H7 (cell line): ENCODE measurements around the gene EMC9. TPM values are rescaled to one million over a fixed set of nuclear protein-coding genes. Genes with fewer than 3 reads are reported as not detected.

Experiments used
- DNase-seq: peaks from one replicate; pipeline ENCODE4 v3.0.0; 2012
- H3K27me3 ChIP-seq: 2 replicates; pipeline ENCODE4 v1.6.0; 2011; ENCODE audit warnings: mild to moderate bottlenecking, low read length; ENCODE audit not compliant: control insufficient read depth, insufficient read depth
- H3K36me3 ChIP-seq: replicated peaks from 2 replicates; pipeline ENCODE4 v1.5.1; 2011; ENCODE audit warnings: low read length; ENCODE audit not compliant: control insufficient read depth, insufficient read depth
- H3K4me3 ChIP-seq: 2 replicates; pipeline ENCODE4 v1.5.1; 2011; ENCODE audit warnings: low read depth, mild to moderate bottlenecking, control low read depth, low read length, moderate library complexity; ENCODE audit not compliant: insufficient read depth
- total RNA-seq: library from RNA; depleted of rRNA; stranded (reverse); fragments of >200 nt; shearing (Covaris generic); gene quantifications from 2 replicates; pipeline ENCODE4 v1.2.3, GENCODE V29; 2014

Gene EMC9
- total RNA-seq, 1 experiment from 2014 or later: 35.9 TPM

- peak; percentile 99 for DNase-seq
- peaks cover 34% of the 10 kb centered on the region for H3K36me3 ChIP-seq
- H3K4me3 ChIP-seq: peak within 1 kb of the TSS; percentile 84
Measured at GRCh38 chr14:24146978-24147760, 5.8 kb upstream of the EMC9 start, which contains the start of gene RNF31. Gene RNF31, plus strand, starts transcription at chr14:24147498. Its CDS starts 201 bp downstream, at chr14:24147699.

GRCh38 chr14:24146453-24146977 is 5.1 kb upstream of the EMC9 start, which contains the start of gene PSME2:
Gene PSME2, minus strand, starts transcription at chr14:24146610. Its CDS starts 29 bp downstream, at chr14:24146581.
- peak; percentile 99 for DNase-seq
- peaks cover 29% of the 10 kb centered on the region for H3K36me3 ChIP-seq
- peak within 1 kb of the TSS; percentile 84 for H3K4me3 ChIP-seq
- no peaks in the 10 kb centered on the region for H3K27me3 ChIP-seq

More at GRCh38 chr14:24146978-24147760, 5.8 kb upstream of the EMC9 start, which contains the start of gene RNF31:
- H3K27me3 ChIP-seq: no peaks in the 10 kb centered on the region

- DNase-seq: no peak
- Histone ChIP-seq H3K36me3 (peaks cover 23% of the 10 kb centered on the region), H3K4me3 (peak overlapping the region; percentile 69)
Measured at GRCh38 chr14:24145690-24146452, 4.5 kb upstream of the EMC9 start.

GRCh38 chr14:24145219-24145618 is 3.8 kb upstream of the EMC9 start:
- Histone ChIP-seq H3K4me3 (no peak overlapping the region), H3K27me3 (no peaks in the 10 kb centered on the region), H3K36me3 (peaks cover 19% of the 10 kb centered on the region)
- DNase-seq: no peak

More at GRCh38 chr14:24145690-24146452, 4.5 kb upstream of the EMC9 start:
- no peaks in the 10 kb centered on the region for H3K27me3 ChIP-seq

- DNase-seq: no peak
- Histone ChIP-seq H3K27me3 (no peaks in the 10 kb centered on the region), H3K36me3 (peaks cover 17% of the 10 kb centered on the region), H3K4me3 (no peak overlapping the region)
Measured at GRCh38 chr14:24144451-24144850, 3.1 kb upstream of the EMC9 start.

- H3K36me3 ChIP-seq: peaks cover 20% of the 10 kb centered on the region
- no peak overlapping the region for H3K4me3 ChIP-seq
- H3K27me3 ChIP-seq: no peaks in the 10 kb centered on the region
- DNase-seq: no peak
Measured at GRCh38 chr14:24143511-24143910, 2.1 kb upstream of the EMC9 start.

GRCh38 chr14:24139272-24139934 is 2.0 kb downstream of the EMC9 start:
- Histone ChIP-seq H3K4me3 (no peak overlapping the region), H3K36me3 (peaks cover 21% of the 10 kb centered on the region), H3K27me3 (peaks cover 2% of the 10 kb centered on the region; the same call in 1 of the 2 replicates)
- DNase-seq: no peak

GRCh38 chr14:24138396-24139271 is 2.8 kb downstream of the EMC9 start:
- H3K27me3 ChIP-seq: peaks cover 2% of the 10 kb centered on the region; the same call in 1 of the 2 replicates
- H3K36me3 ChIP-seq: peaks cover 17% of the 10 kb centered on the region
- DNase-seq: no peak
- H3K4me3 ChIP-seq: no peak overlapping the region

GRCh38 chr14:24137529-24138395 is 3.6 kb downstream of the EMC9 start:
- H3K36me3 ChIP-seq: peaks cover 17% of the 10 kb centered on the region
- no peak overlapping the region for H3K4me3 ChIP-seq
- H3K27me3 ChIP-seq: peaks cover 2% of the 10 kb centered on the region; the same call in 1 of the 2 replicates
- DNase-seq: no peak

GRCh38 chr14:24136684-24137528 is 4.5 kb downstream of the EMC9 start:
- H3K27me3 ChIP-seq: peaks cover 2% of the 10 kb centered on the region; the same call in 1 of the 2 replicates
- H3K4me3 ChIP-seq: peak overlapping the region; percentile 78
- peak; percentile 64 for DNase-seq
- H3K36me3 ChIP-seq: peaks cover 17% of the 10 kb centered on the region

GRCh38 chr14:24135834-24136683 is 5.3 kb downstream of the EMC9 start, which contains the start of gene PSME1:
Gene PSME1, plus strand, starts transcription at chr14:24136194. Its CDS starts 69 bp downstream, at chr14:24136263.
- peaks cover 2% of the 10 kb centered on the region; the same call in 1 of the 2 replicates for H3K27me3 ChIP-seq

More at GRCh38 chr14:24135834-24136683, 5.3 kb downstream of the EMC9 start, which contains the start of gene PSME1:
- DNase-seq: peak; percentile 99
- Histone ChIP-seq H3K36me3 (peaks cover 17% of the 10 kb centered on the region), H3K4me3 (peak within 1 kb of the TSS; percentile 78)
